Aorta (tissue), 5 donors: ENCODE data around the gene TMEM120A. TPM values are rescaled to one million over a fixed set of nuclear protein-coding genes. Genes with fewer than 3 reads are reported as not detected.
A peak's percentile ranks its signal among the peaks of the same experiment; 100 is the strongest.

Source experiments
- ATAC-seq: fragments of 200-7000 bp; cut with Tn5 transposase; one replicate; pipeline ENCODE4 v1.9.1; 2022; ENCODE audit warnings: moderate library complexity; ENCODE audit not compliant: low FRiP score
- DNase-seq, 2 donors: peaks; one replicate each; pipeline ENCODE4 v3.0.0-alpha.2; 2020
- H3K27ac ChIP-seq, 2 donors: one replicate each; pipeline ENCODE4 v1.5.1; 2013; ENCODE audit warnings: low read length in 2 of 2, mild to moderate bottlenecking in 2 of 2, moderate library complexity in 2 of 2, control low read depth in 1 of 2, inconsistent platforms in 1 of 2, low read depth in 1 of 2
- H3K27me3 ChIP-seq, 2 donors: one replicate each; pipeline ENCODE4 v1.6.1; 2013; ENCODE audit warnings: control low read depth in 1 of 2, low read length in 1 of 2, mild to moderate bottlenecking in 1 of 2, moderate library complexity in 1 of 2; ENCODE audit not compliant: insufficient read depth in 2 of 2, control insufficient read depth in 1 of 2
- H3K36me3 ChIP-seq, 2 donors: one replicate each; pipeline ENCODE4 v1.6.1; 2013; ENCODE audit warnings: control low read depth in 1 of 2, low read length in 1 of 2, mild to moderate bottlenecking in 1 of 2; ENCODE audit not compliant: insufficient read depth in 2 of 2, control insufficient read depth in 1 of 2
- H3K4me1 ChIP-seq, 2 donors: one replicate each; pipeline ENCODE4 v1.6.1; 2013; ENCODE audit warnings: low read length in 2 of 2, control low read depth in 1 of 2, mild to moderate bottlenecking in 1 of 2, moderate library complexity in 1 of 2; ENCODE audit not compliant: insufficient read depth in 2 of 2, control insufficient read depth in 1 of 2
- H3K4me3 ChIP-seq, 2 donors: one replicate each; pipeline ENCODE4 v1.5.1; 2013; ENCODE audit warnings: low read length in 2 of 2, control low read depth in 1 of 2, mild to moderate bottlenecking in 1 of 2
- H3K9me3 ChIP-seq: one replicate; pipeline ENCODE4 v1.6.1; 2013; ENCODE audit warnings: mild to moderate bottlenecking, low read length; ENCODE audit not compliant: control insufficient read depth
- WGBS, 2 donors: extraction: QIAGEN DNeasy Blood & Tissue Kit; methylation state at CpG; one replicate each; pipeline ENCODE4 v1.1.7; 2013; 5-methylcytosine and 5-hydroxymethylcytosine counted together
- intact Hi-C, 2 donors: fragments of 100-400 bp; cut with DNase I; formaldehyde crosslinking; loops; one replicate each; pipeline versions ENCODE4 v1.14.2 to v1.15.0; 2022
- polyA plus RNA-seq, 2 donors: library from polyadenylated mRNA; stranded (reverse); fragments of 200-250 nt; gene quantifications; one replicate each; pipeline ENCODE4 v1.2.3, GENCODE V29; 2013
- total RNA-seq, 2 donors: library from RNA; stranded (reverse); fragmentation: NEBNext Ultra II Directional; extraction: Animal tissue kit (Norgen Biotek cat#: 25700); gene quantifications; one replicate each; pipeline ENCODE4 v1.2.1, GENCODE V29; 2021
- donor health status: healthy with polysubstance abuse.
- donor health status: Bipolar disorder and iron deficiency.
- donor health status: DM: no; HTN: no; CAD: no.
- donor health status: DM: no; HTN: no; CAD: no.
- donor health status: DM: yes; HTN: yes; CAD: no.

Gene TMEM120A
- total and polyA plus RNA-seq, 4 donors, result 53.8 to 144 (median 79.5) TPM

DNA sequence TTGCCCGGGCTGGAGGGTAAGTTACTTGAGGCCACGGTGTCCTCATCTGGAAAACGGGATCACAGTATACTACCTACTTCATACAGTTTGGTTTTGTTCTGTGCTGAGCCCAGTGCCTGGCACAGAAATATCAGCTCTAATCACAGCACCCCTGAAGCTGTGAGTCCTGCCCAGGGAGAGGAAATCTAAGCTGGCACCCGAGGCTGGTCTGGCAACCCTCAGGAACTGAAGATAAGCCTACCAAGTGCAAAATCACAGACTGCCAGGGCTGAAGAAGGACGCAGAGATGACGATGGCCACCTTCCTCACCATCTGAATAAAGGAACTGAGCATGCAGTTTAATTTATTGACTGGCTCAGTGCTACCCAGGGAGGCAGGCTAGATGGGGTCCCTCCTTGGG, 7.7 kb upstream of the TMEM120A start:
- Histone ChIP-seq H3K4me3 (no peak overlapping the region), H3K27ac (no peak overlapping the region), H3K27me3 (no peaks in the 10 kb centered on the region), H3K4me1 (no peaks in the 10 kb centered on the region), H3K36me3 (peaks cover 0 to 7% of the 10 kb centered on the region in 2 donors), H3K9me3 (no peaks in the 10 kb centered on the region)
- WGBS, 2 donors, result 44 to 63% methylated on average over 6 of the region's 6 CpGs
- intact Hi-C loops, result no loop called here
- DNase-seq (no peak), ATAC-seq (no peak)

GRCh38 chr7:76000566-76000965, 6.2 kb upstream of the TMEM120A start:
- Histone ChIP-seq H3K27ac (no peak overlapping the region), H3K27me3 (no peaks in the 10 kb centered on the region), H3K9me3 (no peaks in the 10 kb centered on the region), H3K4me3 (no peak overlapping the region), H3K4me1 (no peaks in the 10 kb centered on the region), H3K36me3 (peaks cover 0 to 7% of the 10 kb centered on the region in 2 donors)
- intact Hi-C loops, result no loop called here
- no peak for ATAC-seq
- DNase-seq, result no peak
- WGBS, 2 donors, result 94 to 95% methylated on average over 11 of the region's 11 CpGs

DNA sequence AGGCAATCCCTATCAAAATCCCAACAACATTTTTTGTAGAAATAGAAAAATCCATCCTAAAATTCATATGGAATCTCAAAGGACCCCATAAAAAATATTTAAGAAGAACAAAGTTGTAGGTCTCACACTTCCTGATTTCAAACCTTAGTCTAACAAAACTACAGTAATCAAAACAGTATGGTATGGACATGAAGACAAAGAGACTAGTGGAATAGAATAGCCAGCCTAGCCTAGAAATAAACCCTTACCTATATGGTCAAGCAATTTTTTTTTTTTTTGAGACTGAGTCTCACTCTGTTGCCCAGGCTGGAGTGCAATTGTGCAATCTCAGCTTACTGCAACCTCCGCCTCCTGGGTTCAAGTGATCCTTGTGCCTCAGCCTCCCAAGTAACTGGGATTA, 3.6 kb upstream of the TMEM120A start:
- H3K4me1 ChIP-seq, result no peaks in the 10 kb centered on the region
- WGBS, 2 donors, result 99 to 100% methylated on average over 1 of the region's 1 CpG
- H3K4me3 ChIP-seq, result no peak overlapping the region
- no peaks in the 10 kb centered on the region for H3K9me3 ChIP-seq
- peaks cover 0 to 4% of the 10 kb centered on the region in 2 donors for H3K36me3 ChIP-seq
- no peak for DNase-seq
- no peak overlapping the region for H3K27ac ChIP-seq
- ATAC-seq, result no peak
- intact Hi-C loops, result loop anchor here (5.0 kb wide), 2 partner anchors 81 to 121 kb away; partner anchors contain the start of genes POR (in 1 of the 2) and RHBDD2 (in 1 of the 2)
- no peaks in the 10 kb centered on the region for H3K27me3 ChIP-seq

GRCh38 chr7:75996476-75996875, 2.1 kb upstream of the TMEM120A start:
- Histone ChIP-seq H3K27me3 (no peaks in the 10 kb centered on the region), H3K4me1 (no peaks in the 10 kb centered on the region), H3K27ac (no peak overlapping the region), H3K9me3 (no peaks in the 10 kb centered on the region), H3K36me3 (peaks cover 0 to 4% of the 10 kb centered on the region in 2 donors), H3K4me3 (no peak overlapping the region)
- intact Hi-C loops, result loop anchor here (5.0 kb wide), 2 partner anchors 79 to 119 kb away; partner anchors contain the start of genes POR (in 1 of the 2) and RHBDD2 (in 1 of the 2)
- 45 to 53% methylated on average over 4 of the region's 4 CpGs for WGBS, 2 donors
- DNase-seq (peak in 1 of 2 donors; percentile 19), ATAC-seq (no peak)

- peaks cover 0 to 4% of the 10 kb centered on the region in 2 donors for H3K36me3 ChIP-seq
- no peaks in the 10 kb centered on the region for H3K4me1 ChIP-seq
- intact Hi-C loops, result loop anchor here (5.0 kb wide), 2 partner anchors 79 to 119 kb away; partner anchors contain the start of genes POR (in 1 of the 2) and RHBDD2 (in 1 of the 2)
- ATAC-seq (no peak), DNase-seq (peak in 1 of 2 donors; percentile 34)
- H3K27ac ChIP-seq, result no peak overlapping the region
- H3K27me3 ChIP-seq, result no peaks in the 10 kb centered on the region
- no peak overlapping the region for H3K4me3 ChIP-seq
- no peaks in the 10 kb centered on the region for H3K9me3 ChIP-seq
- WGBS, 2 donors, result 96 to 100% methylated on average over 5 of the region's 5 CpGs
Measured at GRCh38 chr7:75995996-75996395, 1.6 kb upstream of the TMEM120A start.

DNA sequence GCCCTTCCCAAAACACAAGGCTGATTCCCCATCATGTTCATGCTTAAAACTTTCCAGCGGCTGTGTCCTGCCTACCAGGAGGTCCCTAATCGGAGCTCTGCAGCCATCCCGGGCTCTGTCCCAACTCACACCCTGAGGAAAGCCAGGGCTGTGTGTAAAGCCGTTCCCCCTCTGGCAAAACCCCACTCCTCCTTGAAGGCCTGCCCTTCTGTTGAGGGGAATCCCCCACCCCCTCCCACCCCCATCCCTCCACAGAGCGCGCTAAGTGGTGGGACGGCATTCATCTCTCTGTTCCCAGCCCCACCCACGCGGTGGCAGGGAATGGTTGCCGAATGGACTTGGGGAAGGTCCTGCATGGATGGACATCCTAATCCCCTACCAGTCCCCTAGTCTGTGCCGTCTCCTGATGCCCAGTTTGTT, 667 bp upstream of the TMEM120A start:
- H3K27ac ChIP-seq, result peak overlapping the region in 1 of 2 donors; percentile 76
- DNase-seq (peak in 1 of 2 donors; percentile 71), ATAC-seq (no peak)
- H3K4me1 ChIP-seq, result no peaks in the 10 kb centered on the region
- peak overlapping the region in 1 of 2 donors; percentile 20 for H3K4me3 ChIP-seq
- intact Hi-C loops, result loop anchor here (5.0 kb wide), 2 partner anchors 78 to 118 kb away; partner anchors contain the start of genes POR (in 1 of the 2) and RHBDD2 (in 1 of the 2)
- H3K27me3 ChIP-seq, result no peaks in the 10 kb centered on the region
- no peaks in the 10 kb centered on the region for H3K36me3 ChIP-seq
- 15 to 18% methylated on average over 11 of the region's 11 CpGs for WGBS, 2 donors
- H3K9me3 ChIP-seq, result no peaks in the 10 kb centered on the region

GRCh38 chr7:75993689-75994387, 557 bp downstream of the TMEM120A start:
- peak; percentile 87 to 94 for DNase-seq
- Histone ChIP-seq H3K27me3 (no peaks in the 10 kb centered on the region), H3K27ac (peak overlapping the region; percentile 95 to 99), H3K9me3 (no peaks in the 10 kb centered on the region), H3K36me3 (no peaks in the 10 kb centered on the region), H3K4me3 (peak overlapping the region; percentile 46 to 81), H3K4me1 (no peaks in the 10 kb centered on the region)
- 0 to 1% methylated on average over 34 to 40 of the region's 40 CpGs for WGBS, 2 donors
- intact Hi-C loops, result loop anchor here in 1 of 2 donors (1.0 to 5.0 kb wide), 2 partner anchors 53 to 79 kb away; partner anchors contain the start of genes MDH2, POR and STYXL1
- ATAC-seq, result peak; percentile 79

DNA sequence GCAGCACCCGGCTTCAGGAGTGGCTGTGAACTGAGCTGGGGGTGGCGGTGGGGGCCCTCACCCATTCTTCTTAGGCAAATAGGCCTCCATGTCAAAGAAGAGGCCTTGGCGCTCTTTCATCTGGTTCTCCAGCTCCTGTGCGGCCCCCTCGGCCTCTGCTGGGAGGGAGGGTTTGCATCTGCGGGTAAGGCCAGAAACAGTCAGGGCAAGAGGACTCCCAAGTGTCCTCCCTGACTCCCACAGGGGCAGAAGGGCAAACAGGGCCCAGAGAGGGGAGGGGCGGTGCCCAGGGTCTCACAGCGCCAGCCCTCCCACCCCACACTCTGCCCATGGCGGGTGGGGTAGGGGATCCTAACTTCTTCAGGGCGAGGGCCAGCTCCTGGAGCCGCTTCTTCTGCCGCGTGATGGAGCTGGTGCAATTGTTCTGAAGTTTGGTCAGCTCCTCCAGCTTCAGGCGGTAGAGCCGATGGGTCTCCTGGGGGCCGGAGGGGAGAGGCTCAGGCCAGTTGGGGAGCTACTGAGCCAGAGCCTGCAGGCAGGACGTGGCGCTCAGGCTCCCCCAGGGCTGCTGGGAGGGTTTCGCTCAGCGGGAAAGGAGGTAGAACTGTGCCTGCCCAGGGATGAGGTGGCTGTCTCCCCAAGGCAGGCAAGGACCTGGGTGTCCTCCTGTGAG, 2.2 kb downstream of the TMEM120A start:
- H3K4me1 ChIP-seq, result no peaks in the 10 kb centered on the region
- intact Hi-C loops, result loop anchor here in 1 of 2 donors (5.0 kb wide), 1 partner anchor 55 kb away; the partner anchor contains the start of genes MDH2 and STYXL1
- H3K36me3 ChIP-seq, result peaks cover 0 to 2% of the 10 kb centered on the region in 2 donors
- DNase-seq (peak in 1 of 2 donors; percentile 75), ATAC-seq (no peak)
- 85 to 91% methylated on average over 20 of the region's 20 CpGs for WGBS, 2 donors
- H3K9me3 ChIP-seq, result no peaks in the 10 kb centered on the region
- H3K27ac ChIP-seq, result peak overlapping the region in 1 of 2 donors; percentile 5
- no peak overlapping the region for H3K4me3 ChIP-seq
- no peaks in the 10 kb centered on the region for H3K27me3 ChIP-seq
